Fibroblast of gingiva (primary cell): Measurements from ENCODE around the gene SSTR5.
A peak's percentile ranks its signal among the peaks of the same experiment; 100 is the strongest.

Experiments used
- DNase-seq: peaks from one replicate; pipeline ENCODE4 v3.0.0-alpha.2; 2011; ENCODE audit warnings: low read depth

SSTR5 gene

DNA sequence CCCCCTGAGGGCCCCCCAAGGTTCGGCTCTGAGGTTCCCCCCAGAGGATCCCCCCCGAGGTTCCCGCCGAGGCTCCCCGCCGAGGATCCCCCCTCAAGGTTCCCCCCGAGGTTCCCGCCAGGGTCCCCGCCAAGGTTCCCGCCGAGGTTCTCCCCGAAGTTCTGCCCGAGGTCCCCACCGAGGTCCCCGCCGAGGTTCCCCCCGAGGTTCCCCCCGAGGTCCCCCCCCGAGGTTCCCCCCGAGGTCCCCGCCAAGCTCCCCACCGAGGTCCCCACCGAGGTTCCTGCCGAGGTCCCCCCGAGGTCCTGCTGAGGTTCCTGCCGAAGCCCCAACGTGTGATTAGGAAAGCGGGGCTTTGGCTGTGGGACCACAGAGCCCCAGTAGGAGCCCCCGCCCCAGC lies 32.2 kb upstream of the SSTR5 start:
- DNase-seq, result no peak

DNA sequence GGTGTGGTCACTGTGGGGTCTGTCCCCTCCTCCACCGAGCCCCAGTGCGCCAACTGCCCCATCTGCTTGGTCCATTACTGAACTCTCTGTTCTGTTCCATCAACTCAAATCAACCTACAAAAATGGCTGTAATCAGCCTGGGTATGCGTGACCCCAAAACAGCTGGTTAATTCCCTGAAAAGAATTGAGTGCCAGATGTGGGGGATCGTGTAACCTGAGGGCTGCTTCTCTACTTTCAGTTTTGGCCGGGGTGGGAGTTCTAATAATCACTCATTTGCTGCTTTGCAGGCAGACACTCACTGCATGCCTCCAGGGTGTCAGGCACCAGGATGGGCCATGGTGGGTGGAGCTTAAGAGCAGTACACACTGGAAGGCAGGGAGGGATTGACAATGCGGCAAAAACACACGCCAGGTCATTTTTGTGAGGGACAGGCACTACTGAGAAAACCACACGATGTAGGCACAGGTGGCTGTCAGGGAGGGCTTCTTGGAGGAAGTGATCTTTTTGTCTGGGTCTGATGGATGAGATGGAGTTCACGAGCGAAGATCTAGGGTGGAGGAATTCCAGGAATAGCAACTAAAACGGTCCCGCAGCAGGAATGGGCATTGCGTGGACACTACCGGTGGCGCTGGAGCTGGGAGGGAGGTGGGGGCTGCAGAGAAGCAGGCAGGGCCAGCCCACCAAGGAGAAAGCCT lies 30.4 kb upstream of the SSTR5 start:
- no peak for DNase-seq

DNA sequence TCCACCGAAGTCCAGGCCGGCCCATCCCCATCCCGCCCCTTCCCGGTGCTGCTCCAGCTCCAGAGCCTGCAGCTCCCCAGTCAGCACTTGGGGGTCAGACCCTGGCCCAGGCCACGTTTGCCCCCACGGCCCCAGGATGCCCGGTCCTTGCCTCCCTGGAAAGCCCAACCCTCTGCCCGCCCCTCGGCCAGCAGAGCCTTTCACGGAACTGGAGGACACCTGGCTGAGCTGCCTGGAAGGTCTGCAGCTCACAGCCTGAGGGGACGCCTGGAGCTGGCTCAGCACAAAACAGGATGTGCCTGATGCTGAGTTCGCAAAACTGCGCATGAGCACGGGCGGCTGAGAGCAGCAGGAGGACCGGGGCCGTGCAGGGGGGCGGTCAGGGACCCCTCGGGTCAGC lies 29.7 kb upstream of the SSTR5 start:
- no peak for DNase-seq

DNA sequence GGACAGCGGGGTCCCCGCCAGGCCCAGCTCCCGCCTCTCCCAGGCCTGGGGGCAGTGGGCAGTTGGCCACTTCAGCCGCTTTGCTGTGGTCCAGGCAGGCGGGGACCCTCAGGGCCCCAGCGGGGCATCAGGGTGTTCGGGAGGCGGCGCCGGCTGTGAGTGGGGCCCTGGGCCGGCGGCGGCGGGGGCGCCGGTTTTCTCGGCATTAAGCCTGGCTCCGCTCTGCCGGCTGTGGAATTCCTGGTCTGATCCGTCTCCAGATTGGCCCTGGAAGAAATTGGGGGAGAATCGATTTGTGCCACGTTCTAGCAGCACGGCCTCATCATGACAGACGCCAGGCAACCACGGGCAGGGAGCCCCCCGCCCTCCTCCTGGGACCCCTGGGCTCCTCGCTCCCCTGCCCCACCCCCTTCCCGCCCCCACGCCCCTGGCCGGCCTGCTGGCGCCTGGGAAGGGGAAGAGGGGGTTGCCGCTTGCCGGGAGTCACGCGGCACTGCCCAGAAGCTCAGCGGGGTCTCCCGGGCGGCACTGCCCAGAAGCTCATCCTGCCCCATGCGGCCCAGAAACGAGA lies 28.6 kb upstream of the SSTR5 start:
- DNase-seq, result no peak

DNA sequence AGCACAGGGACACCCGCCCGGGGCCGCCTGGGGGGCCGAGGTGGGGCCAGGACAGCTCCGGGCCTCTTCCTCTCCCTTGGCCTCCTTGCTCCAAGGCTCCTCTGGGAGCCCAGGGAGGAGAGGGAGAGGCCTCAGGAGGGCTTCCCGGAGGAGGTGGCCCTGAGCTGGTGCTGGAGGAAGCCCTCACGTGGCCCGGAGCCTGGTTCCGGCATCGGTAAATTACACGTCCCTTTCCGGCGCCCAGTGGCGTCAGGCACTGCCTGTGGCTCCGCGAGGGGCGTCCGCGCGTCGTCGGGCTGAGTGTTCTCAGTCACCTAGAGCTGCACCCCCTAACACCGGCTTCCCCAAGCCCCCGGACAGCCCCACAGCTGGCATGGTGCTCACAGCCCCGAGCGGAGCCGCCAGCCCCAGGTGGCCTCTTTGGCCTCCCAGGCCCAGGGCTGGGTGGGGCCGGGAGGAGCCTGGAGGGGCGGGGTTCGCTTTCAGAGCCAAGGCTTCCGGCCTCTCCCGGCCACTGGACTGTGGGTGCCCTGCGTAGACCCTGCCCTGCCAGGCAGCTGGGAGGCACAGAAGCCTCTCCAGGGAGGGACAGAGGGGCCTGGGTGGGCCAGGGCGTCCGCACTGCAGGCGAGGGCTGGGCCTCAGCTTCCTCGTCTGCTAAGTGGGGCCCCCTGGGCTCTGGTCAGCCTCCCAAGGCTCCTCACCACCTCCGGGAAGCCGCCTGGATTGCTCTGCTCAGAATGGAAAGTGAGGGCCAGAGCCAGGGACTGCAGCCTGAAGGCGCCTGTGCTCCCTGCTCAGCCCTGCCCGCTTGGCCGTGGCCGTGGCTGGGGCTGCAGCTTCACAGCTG lies 27.9 kb upstream of the SSTR5 start:
- DNase-seq, result no peak

DNA sequence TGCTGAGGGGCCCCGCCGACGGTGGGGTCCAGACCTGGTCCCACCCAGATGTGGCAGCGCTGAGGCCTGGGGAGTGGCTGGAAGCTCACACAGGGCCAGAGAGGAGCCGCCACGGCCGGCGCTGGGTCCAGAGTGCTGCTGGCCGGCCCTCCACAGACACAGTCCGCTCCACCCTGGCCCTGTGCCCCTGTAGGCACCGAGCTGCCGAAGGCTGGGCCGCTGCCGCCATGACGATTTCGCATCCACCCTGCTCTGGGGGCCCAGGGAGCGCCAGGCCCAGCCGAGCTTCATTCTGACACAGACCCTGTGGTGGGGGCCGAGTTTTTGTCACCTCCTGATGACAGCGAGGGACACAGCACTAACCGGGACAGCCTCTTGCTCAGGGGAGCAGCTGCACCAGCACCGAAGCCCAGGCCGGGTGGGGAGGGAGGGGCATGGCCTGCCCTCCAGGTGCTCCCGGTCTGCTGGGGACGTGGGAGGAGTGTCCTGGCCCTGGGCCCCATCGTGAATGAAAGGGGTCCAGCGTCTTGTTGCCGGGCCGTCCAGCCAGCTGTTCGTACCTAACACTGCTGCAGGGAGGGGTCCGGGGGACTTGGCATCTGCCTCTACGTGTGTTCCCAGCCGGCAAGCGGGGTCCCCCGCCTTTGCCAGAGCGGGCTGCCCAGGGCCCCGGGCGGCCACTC lies 27.1 kb upstream of the SSTR5 start:
- no peak for DNase-seq

DNA sequence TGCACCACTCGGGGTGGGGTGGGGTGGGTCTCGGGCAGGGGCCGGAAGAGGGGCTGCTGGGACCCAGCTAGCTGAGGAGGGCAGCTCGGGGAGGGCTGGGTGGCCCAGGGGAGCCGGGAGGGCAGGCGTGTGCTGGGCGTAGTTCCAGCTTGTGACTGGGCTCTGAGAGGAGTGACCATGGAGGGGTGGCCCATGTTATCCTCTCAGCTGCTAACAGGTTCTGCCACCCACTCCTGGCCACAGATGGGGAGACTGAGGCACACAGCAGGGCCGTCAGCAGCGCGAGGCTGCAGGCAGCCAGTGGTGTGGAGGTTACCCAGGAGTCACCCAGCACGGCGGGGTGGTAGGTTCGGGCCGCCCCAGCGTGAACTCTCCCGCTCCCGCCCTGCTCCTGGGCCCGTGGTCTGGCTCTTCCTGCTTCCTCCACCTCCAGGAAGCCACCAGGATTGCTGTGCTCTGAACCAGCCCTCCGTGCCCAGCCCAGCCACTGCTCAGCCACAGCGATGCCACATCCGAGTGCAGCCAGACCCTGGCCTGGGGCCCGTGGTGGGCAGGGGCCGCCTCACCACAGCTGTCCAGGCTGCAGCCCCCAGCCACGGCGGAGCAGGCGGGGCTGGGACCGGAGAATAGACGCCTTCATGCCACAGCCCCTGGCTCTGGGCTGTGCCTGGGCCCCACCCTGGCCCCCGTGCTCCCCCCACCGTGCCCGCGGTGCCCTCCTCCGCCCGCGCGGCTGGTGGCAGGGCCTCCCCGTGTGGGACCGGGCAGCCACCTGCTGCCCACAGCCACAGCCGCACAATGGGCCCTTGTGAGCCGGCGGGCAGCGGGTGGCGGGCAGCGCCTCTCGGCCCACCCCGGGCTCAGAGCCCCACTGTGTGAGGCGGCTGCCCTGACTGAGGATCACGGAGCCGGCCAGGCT lies 26.3 kb upstream of the SSTR5 start:
- DNase-seq, result no peak

DNA sequence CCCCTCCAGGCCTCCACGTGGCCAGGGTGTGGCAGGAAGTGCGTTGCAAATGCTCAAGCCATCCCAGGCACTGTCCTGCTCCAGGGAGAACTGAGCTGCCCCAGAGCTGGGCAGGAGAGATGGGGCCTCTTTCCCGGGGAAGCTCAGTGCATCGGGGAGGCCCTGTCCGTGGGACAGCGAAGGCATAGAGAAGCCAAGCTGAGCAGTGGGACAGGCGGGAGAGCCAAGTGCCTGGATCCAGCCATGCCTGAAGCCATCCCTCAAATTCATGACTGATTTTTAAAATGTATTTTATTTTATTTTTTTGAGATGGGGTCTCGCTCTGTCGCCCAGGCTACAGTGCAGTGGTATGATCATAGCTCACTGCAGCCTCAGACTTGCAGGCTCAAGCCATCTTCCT lies 25.4 kb upstream of the SSTR5 start:
- no peak for DNase-seq

DNA sequence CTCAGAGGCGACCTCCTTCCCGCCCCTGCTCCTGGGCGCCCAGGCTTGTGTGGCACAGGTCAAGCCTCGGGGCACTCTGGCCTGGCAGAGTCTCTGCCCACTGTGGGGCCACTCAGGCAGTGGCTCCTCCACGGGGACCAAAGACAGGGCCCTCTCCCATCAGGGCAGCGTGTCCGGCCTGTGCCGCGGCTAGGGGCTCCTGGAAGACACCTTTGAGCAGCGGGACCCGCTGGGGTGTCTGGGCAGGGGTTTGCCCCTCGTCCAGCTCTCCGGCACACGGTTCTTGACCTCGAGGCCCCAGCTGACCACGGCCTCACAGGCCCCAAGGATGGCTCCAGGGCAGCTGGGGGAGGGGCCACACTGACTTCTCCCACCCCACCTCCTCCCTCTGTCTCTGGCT lies 24.7 kb upstream of the SSTR5 start:
- DNase-seq, result no peak

DNA sequence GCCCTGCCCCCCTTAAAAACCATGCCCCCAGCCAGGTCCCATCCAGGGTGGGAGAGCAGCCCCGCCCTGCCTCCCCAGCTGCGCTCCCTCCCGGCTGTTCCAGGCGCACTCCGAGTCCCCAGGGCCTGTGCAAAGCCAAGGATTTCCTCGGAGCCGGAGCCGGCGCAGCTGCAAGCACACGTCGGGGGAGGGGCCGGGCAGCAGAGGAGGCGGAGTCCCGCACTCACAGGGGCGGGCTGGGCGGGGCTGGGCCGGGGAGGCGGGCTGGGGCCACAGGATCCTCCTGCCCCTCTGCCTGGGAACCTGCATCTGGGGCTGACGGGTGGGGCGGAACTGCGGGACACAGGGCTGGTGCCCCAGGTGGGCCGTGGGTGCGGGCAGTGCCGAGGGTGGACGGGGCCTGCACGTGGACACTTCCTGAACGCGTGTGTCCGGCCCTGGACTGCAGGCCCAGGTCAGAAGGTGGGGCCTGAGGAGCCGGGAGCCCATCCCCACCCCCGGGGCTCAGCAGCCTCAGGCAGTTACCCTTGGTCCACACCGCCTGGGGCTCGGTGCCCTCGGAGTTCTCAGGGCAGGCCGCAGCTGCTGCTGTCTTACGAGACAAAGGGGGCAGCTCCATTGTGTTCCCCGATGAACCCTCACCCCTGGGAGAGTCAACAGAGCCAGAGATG lies 24.0 kb upstream of the SSTR5 start:
- no peak for DNase-seq

DNA sequence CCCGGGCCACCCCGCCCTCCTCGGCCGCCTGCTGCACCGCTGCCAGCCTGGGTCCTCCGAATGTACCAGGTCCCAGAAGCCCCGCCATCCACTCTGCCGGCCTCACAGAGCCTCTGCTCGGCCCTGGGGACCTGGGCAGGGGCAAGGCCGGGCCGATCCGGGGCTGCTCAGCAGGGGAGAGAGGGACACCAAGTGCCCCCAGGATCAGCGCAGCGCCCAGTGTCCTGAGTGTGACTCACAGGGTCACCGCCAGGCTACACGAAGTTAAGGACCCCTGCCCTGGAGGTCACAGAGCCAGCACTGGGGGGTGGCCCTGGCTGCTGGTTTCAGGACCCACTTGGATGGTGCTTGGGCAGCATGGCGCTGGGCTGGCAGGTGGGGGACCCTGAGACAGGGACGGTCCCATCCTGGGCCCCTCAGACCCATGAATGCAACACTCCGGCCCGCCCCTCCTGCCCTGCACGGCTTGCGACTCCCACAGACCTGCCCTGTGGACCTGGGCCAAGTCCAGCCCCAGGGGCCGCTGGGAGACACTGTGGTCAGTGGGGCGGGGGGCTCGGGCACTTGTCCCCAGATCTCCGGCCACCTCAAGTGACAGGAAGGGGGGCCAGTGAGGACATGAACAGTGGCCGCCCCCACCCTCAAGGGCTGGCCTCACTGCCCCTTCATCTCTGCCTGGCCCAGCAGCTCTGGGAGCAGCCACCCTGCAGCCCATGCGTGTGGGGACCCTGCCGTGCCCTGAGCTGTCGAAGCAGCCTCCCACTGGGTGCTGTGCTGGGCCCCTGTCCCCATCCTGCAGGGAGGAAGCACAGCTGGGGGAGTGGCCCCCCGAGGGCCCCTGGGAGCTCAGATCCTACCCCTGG lies 23.2 kb upstream of the SSTR5 start:
- no peak for DNase-seq

DNA sequence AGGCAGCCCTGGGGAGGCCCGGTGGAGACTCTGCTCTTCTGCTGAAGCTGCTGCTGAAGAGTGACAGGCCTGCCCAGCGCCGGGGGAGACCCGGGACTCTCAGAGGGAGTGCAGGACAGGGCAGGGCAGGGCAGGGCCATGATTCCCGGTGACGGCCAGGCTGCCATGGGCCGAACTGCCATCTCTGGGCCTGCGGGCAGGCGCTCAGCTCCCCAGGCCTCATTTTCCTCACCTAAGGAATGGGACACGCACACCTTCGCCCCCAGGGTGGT lies 22.6 kb upstream of the SSTR5 start:
- no peak for DNase-seq

DNA sequence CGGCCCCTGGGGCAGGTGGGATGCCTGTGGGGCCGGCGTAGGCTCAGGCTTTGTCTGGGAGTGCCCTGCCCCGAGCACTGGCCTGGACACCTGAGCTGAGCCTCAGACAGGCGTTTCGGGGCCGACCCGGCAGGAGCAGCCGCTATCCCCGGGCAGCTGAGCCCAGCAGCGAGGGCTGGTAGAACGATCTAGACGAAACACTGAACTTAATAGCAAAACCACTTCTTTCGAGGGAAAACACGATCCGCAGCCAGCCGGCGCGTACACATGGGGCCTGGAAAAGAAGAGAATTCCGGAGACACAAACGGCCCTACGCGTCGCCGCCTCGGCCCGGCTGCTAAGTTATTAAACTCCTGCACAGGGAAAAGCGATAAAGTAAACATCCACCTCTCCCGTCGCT lies 22.0 kb upstream of the SSTR5 start:
- DNase-seq, result no peak

DNA sequence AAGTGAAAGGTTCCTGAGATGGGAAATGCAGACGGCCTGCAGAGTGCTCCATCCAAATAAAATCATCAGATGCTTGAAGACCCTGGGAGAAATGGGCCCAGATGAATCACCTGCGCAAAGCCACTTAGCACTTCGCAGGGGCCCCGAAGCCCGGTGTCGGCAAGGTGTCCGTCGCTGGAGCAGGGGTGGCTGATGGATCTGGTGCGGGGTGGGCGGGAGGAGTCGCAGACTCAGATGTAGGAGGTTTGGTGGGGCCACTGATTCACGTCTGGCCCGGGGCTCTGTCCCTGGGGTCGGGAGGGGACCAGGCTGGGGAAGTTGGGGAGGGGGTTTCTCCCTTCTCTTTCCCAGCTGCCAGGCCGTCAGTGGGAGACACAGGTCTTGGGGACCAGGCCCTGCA lies 21.6 kb upstream of the SSTR5 start:
- no peak for DNase-seq

DNA sequence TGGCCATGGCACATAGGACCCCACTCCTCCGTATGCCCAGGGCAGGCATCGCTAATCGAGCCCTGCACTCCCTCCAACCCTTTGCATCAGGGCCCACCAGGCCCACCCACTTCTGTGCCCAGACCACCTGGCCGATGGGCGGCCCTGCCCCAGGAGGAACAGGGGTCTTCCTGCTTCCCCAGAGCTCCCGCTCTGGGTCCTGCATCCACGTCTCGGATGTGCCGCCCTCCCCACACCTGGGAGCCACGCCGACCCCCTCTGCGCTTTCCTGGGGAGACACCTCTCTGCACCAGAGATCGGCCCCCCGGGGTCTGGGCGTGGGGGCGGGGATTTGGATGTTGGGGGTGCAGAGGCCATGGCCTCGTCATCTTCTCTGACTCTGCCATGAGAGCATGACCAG lies 21.1 kb upstream of the SSTR5 start:
- no peak for DNase-seq

DNA sequence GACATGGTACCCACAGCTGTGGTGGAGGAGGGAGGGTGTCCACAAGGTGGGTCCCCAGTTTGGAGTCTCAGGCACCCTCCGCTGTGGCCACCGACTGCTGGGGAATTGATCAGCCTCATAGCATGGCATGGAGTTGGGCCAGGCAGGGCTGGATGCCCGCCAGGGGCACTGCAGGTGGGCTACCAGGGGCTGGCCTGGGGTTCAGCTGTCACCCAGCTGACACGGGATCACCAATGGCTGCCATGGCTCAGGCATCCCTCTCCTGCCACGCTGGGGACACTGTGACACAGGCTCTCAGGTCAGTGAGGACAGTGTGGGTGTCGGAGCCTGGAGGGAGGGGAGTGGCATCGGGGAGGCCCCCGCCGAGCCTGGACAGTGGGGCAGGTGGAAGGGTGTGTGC lies 19.8 kb upstream of the SSTR5 start:
- DNase-seq, result no peak

DNA sequence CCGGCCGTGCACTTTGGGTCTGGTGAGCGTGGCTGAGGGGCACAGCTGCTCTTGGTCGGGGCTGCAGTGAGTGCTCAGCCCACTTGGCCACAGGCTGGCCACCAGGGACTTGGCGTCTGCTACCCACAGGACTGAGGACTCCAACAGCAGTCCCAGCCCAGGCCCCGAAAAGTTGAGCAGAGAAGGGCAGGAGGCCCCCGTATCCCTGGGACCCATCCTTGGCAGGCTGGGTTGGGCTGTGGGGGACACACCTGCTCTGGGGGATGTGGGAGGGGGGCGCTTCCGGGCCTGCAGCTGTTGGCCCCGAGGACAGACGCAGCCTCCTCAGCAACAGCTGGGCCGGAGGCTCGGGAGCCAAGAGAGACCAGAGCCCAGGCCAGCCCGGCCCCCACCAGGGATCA lies 19.4 kb upstream of the SSTR5 start:
- no peak for DNase-seq

DNA sequence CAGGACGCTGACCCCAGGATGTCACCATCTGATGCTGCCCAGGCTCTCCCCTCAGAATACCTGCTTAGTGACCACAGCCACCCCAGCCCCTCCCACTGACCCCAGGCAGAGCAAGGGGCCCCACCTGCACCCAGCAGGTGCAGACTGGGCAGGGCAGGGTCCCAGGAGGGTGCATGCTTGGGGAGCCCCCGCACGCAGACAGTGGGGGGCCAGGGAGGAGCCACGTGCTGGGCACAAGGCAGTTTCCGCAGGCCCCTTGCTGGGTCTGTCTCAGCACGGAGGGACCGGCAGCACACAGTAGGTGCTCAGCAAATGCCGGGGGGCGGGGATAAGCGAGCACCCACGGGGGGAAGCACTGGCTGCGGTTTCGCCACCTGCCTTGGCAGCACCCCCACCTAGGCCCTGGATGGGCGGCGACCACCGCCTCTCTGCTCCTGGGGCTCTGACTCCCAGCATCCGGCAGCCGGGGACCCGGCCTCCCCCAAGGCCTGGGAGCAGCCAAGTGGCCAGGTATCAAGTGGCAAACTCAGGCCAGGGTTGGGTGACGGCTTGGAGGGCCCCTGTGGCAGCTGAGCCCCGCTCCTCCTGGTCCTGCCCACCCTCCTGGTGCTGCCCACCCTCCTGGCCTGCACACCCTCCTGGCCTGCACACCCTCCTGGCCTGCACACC lies 18.7 kb upstream of the SSTR5 start:
- DNase-seq, result no peak

DNA sequence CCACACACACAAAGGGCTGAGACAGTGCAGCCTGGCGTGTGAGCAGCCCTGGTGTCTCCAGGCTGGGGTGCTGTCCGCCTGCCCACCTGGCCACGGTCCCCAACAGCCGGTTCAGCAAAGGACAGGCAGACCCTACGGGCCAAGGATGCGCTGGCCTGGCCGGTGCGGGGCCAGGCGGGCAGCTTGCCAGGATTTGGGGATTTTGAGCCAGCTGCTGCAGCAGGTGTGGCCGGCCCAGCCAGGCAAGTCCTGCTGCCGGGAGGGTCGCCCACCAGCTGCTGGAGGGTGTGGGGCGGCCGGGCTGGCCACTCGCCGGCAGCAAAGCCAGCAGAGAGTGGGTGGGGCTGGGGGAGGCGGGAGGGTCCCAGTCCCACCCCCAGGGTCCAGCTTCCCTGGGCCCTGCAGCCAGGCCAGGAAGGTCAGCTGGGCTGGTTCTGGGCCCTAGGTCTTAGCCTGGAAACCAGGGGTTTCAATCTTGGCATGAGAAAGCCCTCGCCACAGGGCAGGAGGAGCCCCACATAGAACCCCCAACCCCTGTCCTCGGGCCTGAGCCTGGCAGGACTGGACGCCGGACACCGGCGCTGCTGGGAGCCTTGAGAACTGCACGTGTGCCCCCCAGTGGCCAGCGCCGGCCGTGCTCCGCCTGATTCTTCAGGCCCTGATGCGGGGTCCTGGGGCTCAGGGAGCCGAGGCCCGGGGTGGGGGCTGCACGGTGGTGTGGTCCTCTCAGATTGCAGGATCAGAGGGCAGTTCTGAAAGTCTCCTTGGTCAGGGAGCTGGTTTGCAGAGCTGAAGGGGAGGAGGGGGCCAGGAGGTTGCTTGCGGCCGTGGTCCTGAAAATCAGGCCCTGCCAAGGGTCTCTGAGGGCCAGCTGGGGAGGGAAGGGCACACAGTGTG lies 17.6 kb upstream of the SSTR5 start:
- DNase-seq, result peak; percentile 23
